Activated CD4-positive, alpha-beta T cell treated with anti-CD3 and anti-CD28 coated beads for 36 hours (primary cell): ENCODE results near the gene GTF2H2. TPM values are rescaled to one million over a fixed set of nuclear protein-coding genes. Genes with fewer than 3 reads are reported as not detected.
"Not testable (repeated sequence)": the region's sequence is repeated elsewhere in the genome, so short reads cannot be mapped to it uniquely, and the experiment has no call there.

Experiments
- ATAC-seq: fragments of 200-7000 bp; cut with Tn5 transposase; one replicate; pipeline ENCODE4 v1.10.0; 2021; ENCODE audit warnings: mild to moderate bottlenecking, moderate library complexity
- CTCF ChIA-PET: fragments of 350-600 bp; sonication (Branson Sonifier 250); formaldehyde crosslinking; loops from one replicate; lab custom pipeline; 2021; ENCODE audit warnings: antibody characterized with exemption; lab: Charles Lee
- POLR2A ChIA-PET: fragments of 350-600 bp; sonication (Branson Sonifier 250); formaldehyde crosslinking; loops from one replicate; lab custom pipeline; 2021; ENCODE audit warnings: antibody characterized with exemption, inconsistent platforms; lab: Charles Lee
- DNase-seq: peaks from one replicate; pipeline ENCODE4 v3.0.0-alpha.2; 2020
- H3K27ac Mint-ChIP-seq: one replicate; pipeline ENCODE4 v1.8.0; 2021; ENCODE audit warnings: mixed read lengths
- H3K27me3 Mint-ChIP-seq: one replicate; pipeline ENCODE4 v1.8.0; 2021; ENCODE audit warnings: mixed read lengths
- H3K36me3 Mint-ChIP-seq: one replicate; pipeline ENCODE4 v1.8.0; 2021; ENCODE audit warnings: low read depth, mixed read lengths
- H3K4me1 Mint-ChIP-seq: one replicate; pipeline ENCODE4 v1.8.0; 2021; ENCODE audit warnings: mixed read lengths
- H3K4me3 Mint-ChIP-seq: one replicate; pipeline ENCODE4 v1.8.0; 2021; ENCODE audit warnings: mild to moderate bottlenecking, moderate library complexity, mixed read lengths
- H3K9me3 Mint-ChIP-seq: one replicate; pipeline ENCODE4 v1.8.0; 2021; ENCODE audit warnings: low read depth, mixed read lengths
- intact Hi-C, 2 experiments: fragments of 100-400 bp; cut with DNase I in 1 of 2; cut with micrococcal nuclease in 1 of 2; formaldehyde crosslinking; loops; one replicate each; pipeline versions ENCODE4 v1.14.2 to v1.15.1; 2022 to 2024; cut with DNase I, micrococcal nuclease
- total RNA-seq, 2 experiments: library from RNA; stranded (reverse); gene quantifications; one replicate each; pipeline ENCODE4 v1.2.3, GENCODE V29; 2021

The GTF2H2 gene
- 10 to 100 TPM; 22.7 to 26.9 TPM for total RNA-seq

- H3K36me3 Mint-ChIP-seq, H3K9me3 Mint-ChIP-seq, POLR2A ChIA-PET, H3K4me1 Mint-ChIP-seq, DNase-seq, H3K27me3 Mint-ChIP-seq, H3K27ac Mint-ChIP-seq, CTCF ChIA-PET, H3K4me3 Mint-ChIP-seq, intact Hi-C loops: not testable (repeated sequence)
- peak; percentile 99 for ATAC-seq
Measured at GRCh38 chr5:71067262-71067928, at the start of gene GTF2H2. Gene GTF2H2, minus strand, starts transcription at chr5:71067676. Its CDS starts 4,913 bp downstream, at chr5:71062763.

GRCh38 chr5:71109730-71110275 lies 42.3 kb upstream of the GTF2H2 start:
- peak; percentile 12 for ATAC-seq
- H3K4me1 Mint-ChIP-seq, H3K9me3 Mint-ChIP-seq, H3K36me3 Mint-ChIP-seq, POLR2A ChIA-PET, H3K27me3 Mint-ChIP-seq, H3K4me3 Mint-ChIP-seq, DNase-seq, intact Hi-C loops, H3K27ac Mint-ChIP-seq, CTCF ChIA-PET: not testable (repeated sequence)

- POLR2A ChIA-PET = not testable (repeated sequence)
Measured at GRCh38 chr5:71099996-71100395, 32.5 kb upstream of the GTF2H2 start.

GRCh38 chr5:71097930-71098203 lies 30.4 kb upstream of the GTF2H2 start:
- ATAC-seq, CTCF ChIA-PET, H3K4me1 Mint-ChIP-seq, POLR2A ChIA-PET, H3K4me3 Mint-ChIP-seq, H3K27me3 Mint-ChIP-seq, intact Hi-C loops, H3K36me3 Mint-ChIP-seq, H3K9me3 Mint-ChIP-seq, DNase-seq, H3K27ac Mint-ChIP-seq: not testable (repeated sequence)

More at GRCh38 chr5:71099996-71100395, 32.5 kb upstream of the GTF2H2 start:
- DNase-seq, ATAC-seq, H3K4me1 Mint-ChIP-seq, CTCF ChIA-PET, H3K4me3 Mint-ChIP-seq, H3K27ac Mint-ChIP-seq, intact Hi-C loops, H3K36me3 Mint-ChIP-seq, H3K27me3 Mint-ChIP-seq, H3K9me3 Mint-ChIP-seq: not testable (repeated sequence)

- DNase-seq, H3K27ac Mint-ChIP-seq, H3K9me3 Mint-ChIP-seq, H3K36me3 Mint-ChIP-seq, ATAC-seq, H3K27me3 Mint-ChIP-seq, H3K4me1 Mint-ChIP-seq, CTCF ChIA-PET, POLR2A ChIA-PET, intact Hi-C loops, H3K4me3 Mint-ChIP-seq: not testable (repeated sequence)
Measured at GRCh38 chr5:71097173-71097929, 29.9 kb upstream of the GTF2H2 start.

GRCh38 chr5:71089773-71090172 lies 22.3 kb upstream of the GTF2H2 start:
- ATAC-seq, H3K27ac Mint-ChIP-seq, H3K9me3 Mint-ChIP-seq, H3K36me3 Mint-ChIP-seq, H3K4me1 Mint-ChIP-seq, POLR2A ChIA-PET, DNase-seq, intact Hi-C loops, H3K4me3 Mint-ChIP-seq, CTCF ChIA-PET, H3K27me3 Mint-ChIP-seq: not testable (repeated sequence)

GRCh38 chr5:71088754-71089153 lies 21.3 kb upstream of the GTF2H2 start:
- H3K36me3 Mint-ChIP-seq, H3K4me3 Mint-ChIP-seq, POLR2A ChIA-PET, H3K4me1 Mint-ChIP-seq, ATAC-seq, intact Hi-C loops, H3K27me3 Mint-ChIP-seq, H3K9me3 Mint-ChIP-seq, H3K27ac Mint-ChIP-seq, CTCF ChIA-PET, DNase-seq: not testable (repeated sequence)

- H3K4me3 Mint-ChIP-seq, H3K27ac Mint-ChIP-seq, DNase-seq, CTCF ChIA-PET, ATAC-seq, H3K4me1 Mint-ChIP-seq, H3K36me3 Mint-ChIP-seq, H3K9me3 Mint-ChIP-seq, H3K27me3 Mint-ChIP-seq, POLR2A ChIA-PET, intact Hi-C loops: not testable (repeated sequence)
Measured at GRCh38 chr5:71086145-71086544, 18.7 kb upstream of the GTF2H2 start.

GRCh38 chr5:71084280-71085063 lies 17.0 kb upstream of the GTF2H2 start:
- H3K27ac Mint-ChIP-seq, CTCF ChIA-PET, H3K36me3 Mint-ChIP-seq, H3K27me3 Mint-ChIP-seq, POLR2A ChIA-PET, H3K9me3 Mint-ChIP-seq, H3K4me1 Mint-ChIP-seq, ATAC-seq, H3K4me3 Mint-ChIP-seq, intact Hi-C loops, DNase-seq: not testable (repeated sequence)

GRCh38 chr5:71082898-71083297 lies 15.4 kb upstream of the GTF2H2 start:
- POLR2A ChIA-PET, ATAC-seq, intact Hi-C loops, H3K27me3 Mint-ChIP-seq, H3K4me1 Mint-ChIP-seq, H3K27ac Mint-ChIP-seq, H3K36me3 Mint-ChIP-seq, H3K9me3 Mint-ChIP-seq, CTCF ChIA-PET, DNase-seq, H3K4me3 Mint-ChIP-seq: not testable (repeated sequence)

- intact Hi-C loops, H3K27ac Mint-ChIP-seq, CTCF ChIA-PET, H3K9me3 Mint-ChIP-seq, H3K36me3 Mint-ChIP-seq, DNase-seq, H3K4me1 Mint-ChIP-seq, POLR2A ChIA-PET, H3K4me3 Mint-ChIP-seq, H3K27me3 Mint-ChIP-seq, ATAC-seq: not testable (repeated sequence)
Measured at GRCh38 chr5:71082340-71082739, 14.9 kb upstream of the GTF2H2 start.
